GM18498 (cell line): Measurements from ENCODE around the gene SPPL3.
A peak's percentile ranks its signal among the peaks of the same experiment; 100 is the strongest.
"Not testable (repeated sequence)": the region's sequence is repeated elsewhere in the genome, so short reads cannot be mapped to it uniquely, and the experiment has no call there.

Experiments
- ATAC-seq: cut with Tn5 transposase; IDR thresholded peaks from one replicate; pipeline ENCODE4 v1.9.1; 2021; ENCODE audit warnings: mild to moderate bottlenecking, moderate library complexity; ENCODE audit not compliant: unreplicated experiment

Gene SPPL3

DNA sequence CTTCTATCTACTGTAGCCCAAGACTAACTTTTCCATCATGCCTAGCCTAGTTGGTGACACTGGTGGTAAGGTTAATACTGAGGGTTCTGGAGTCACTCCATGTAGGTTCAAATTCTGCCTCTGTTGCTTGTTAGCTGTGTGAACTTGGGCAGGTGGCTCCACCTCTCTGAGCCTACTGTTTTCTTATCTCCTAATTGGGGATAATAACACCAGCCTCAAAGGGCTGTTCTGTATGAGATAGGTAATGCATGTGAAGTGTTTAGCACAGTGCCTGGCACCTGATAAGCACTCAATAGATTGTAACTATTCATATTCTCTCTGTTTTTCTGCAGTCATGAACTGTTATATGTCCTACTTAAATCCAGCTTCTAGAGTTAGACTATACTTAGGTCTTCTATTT lies 17.5 kb upstream of the SPPL3 start:
- ATAC-seq: no peak

DNA sequence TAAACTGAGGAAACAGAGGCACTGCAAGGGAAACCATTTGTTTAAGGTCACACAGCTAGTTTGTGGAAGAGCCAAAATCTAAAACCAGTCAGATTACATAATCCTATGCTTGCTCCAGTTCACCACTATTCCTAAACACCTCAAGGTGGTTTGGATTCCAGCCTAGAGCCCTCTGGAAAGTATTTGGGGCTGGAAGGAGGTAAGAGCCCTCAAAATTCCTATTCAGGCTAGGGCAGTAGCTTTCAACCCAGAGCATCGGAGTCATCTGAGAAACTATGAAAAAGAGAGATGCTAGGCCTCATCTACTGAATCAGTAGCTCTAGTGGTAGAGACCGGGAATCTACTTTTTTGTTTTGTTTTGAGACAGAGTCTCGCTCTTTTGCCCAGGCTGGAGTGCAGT lies 16.0 kb upstream of the SPPL3 start:
- ATAC-seq: no peak

DNA sequence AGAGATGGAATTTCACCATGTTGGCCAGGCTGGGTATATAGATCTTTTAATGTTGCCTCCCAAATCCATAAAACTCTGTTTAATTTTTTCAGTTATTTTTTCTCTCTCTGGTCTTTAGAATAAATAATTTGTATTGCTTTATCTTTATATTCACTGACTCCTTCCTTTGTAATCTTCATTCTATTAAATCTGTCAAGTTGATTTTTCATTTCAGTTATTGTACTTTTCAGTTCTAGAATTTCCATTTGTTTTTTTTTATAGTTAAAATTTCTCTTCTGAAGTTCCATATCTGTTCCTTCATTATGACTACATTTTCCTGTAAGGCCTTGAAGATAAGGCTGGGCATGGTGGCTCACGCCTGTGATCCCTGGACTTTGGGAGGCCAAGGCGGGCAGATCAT lies 13.6 kb upstream of the SPPL3 start:
- no peak for ATAC-seq

DNA sequence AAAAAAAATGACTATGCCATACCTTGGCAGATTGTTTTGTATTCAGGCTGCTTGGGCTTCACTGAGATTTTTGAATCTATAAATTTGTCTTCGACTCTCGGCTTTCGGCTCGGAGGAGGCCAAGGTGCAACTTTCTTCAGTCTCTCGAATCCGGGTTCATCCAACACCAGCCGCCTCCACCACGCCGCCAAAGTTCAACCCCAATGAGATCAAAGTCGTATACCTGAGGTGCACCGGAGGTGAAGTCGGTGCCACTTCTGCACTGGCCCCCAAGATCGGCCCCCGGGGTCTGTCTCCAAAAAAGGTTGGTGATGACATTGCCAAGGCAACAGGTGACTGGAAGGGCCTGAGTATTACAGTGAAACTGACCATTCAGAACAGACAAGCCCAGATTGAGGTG lies 12.4 kb upstream of the SPPL3 start:
- ATAC-seq: no peak

DNA sequence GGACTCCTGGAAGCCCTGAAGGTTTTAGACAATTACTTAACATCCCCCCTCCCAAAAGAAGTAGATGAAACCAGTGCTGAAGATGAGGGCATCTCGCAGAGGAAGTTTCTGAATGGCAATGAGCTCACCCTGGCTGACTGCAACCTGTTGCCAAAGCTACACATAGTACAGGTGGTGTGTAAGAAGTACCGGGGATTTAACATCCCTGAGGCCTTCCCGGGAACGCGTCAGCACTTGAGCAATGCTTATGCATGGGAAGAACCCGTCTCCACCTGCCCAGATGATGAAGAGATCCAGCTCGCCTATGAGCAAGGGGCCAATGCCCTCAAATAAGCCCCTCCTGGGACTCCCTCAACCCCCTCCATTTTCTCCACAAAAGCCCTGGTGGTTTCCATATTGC lies 10.6 kb upstream of the SPPL3 start:
- no peak for ATAC-seq

DNA sequence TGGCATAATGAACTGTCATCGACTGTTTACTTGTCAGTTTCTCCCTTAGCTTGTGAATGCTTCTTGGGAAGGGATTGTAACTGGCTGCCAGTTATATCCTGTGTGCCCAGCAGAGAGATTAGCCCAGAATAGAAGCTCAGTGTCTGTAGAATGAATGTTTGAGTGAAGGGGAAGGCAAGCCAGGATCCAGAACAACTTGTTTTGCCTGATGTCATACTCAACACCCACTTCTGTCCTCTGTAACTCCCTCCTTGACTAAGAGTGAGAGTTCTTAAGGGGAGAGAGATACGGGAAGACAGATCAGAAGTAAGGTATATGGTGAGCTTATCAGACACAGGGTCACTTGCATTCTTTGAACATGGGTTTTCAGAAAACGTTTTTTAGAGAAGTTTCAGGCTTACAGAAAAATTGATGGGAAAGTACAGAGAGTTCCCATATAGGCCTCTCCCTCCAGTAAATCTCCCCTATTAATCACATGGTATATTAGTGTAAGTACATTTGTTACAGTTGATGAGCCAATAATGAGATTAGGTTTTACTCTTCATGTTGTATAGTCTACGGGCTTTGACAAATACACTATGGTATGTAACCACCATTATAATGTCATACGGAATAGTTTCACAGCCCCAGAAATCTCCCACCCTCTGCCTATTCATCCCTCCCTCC lies 5.6 kb upstream of the SPPL3 start:
- no peak for ATAC-seq

DNA sequence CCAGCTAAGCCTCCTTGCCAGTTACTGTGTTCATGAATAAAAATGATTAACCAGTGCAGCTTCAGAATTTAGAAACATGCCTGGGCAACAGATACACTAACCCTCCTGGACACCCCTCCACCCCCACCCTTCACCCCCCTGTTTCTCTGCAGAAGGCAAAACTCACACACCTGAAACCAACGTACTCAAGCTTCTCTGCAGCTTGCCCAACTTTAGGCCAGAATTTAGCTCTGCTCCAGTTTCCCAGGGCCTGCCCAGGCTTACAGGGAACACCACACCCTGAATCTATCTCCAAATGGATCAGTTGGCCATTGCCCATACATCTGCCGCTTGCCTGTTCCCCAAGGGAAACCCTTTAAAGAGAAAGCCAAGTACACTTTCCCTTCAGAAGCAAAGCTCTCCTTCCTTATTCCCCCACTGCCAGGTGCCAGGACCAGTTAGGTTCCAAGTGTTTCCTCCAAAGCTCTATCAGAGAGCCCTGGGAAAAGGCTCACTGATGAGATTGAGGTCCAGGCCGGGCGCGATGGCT lies 1.8 kb upstream of the SPPL3 start:
- ATAC-seq: no peak

DNA sequence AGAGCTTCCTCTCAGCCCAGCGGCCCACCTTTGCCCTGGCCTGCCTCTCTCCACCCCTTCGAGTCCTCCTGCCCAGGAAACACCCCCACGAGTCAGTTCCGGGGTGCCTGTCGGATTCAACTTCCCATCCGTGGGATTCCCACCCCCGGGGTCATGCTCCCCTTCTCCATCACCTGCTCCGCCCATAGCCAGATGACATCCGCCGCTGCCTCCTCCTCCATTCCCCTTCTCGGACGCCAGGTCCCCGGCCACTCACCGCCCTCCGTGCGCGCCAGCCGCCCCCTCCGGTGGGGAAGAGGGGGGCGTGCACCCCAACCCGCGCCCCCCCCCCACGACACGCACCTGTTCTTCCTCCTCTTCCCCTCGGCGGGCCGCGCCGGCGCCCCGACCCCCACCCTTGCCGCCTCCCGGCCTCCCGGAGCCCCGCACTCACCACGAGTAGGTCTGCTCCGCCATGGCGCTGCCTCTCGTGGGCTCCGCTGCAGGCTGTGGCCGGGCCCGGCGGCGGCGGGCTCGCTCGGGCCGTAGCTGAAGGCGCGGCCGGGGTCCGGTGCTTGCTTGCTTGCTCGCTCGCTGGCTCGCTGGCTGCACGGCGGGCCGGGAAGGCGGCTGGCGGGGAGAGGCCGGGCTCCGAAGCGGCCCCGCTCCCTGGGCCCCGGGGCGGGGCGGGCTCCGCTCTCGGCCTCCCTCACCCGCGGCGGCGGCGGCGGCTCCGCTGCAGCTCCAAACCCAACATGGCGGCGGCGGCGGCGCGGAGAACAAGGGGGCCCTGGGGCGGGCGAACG lies 554 bp downstream of the SPPL3 start:
- peak; percentile 48 for ATAC-seq

DNA sequence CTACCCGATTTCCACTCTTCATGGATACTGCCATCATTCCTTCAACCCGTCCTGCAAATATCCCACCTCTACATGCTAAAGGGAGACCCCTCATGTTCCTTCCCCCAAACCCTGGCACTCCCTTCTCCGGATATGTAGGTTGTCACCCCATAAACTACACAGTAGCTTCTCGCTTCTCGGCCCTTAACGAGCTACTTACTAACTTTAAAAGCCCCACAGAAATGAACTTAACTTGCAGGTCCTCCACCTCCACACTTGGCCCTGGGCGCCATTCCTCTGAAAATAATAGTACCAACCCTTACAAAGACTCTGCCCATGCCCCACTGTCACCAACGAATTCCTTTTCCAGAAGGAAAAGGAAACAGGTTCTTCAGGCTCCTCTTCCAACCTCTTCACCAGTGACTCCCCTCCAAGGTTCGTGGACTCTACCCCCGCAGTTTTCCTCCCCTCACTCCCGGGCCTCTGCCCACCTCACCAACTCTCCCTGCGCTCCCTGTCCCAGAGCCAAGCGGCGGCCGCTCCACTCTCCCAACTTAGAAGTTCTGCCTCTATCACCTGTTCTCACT lies 1.2 kb downstream of the SPPL3 start:
- ATAC-seq: no peak

DNA sequence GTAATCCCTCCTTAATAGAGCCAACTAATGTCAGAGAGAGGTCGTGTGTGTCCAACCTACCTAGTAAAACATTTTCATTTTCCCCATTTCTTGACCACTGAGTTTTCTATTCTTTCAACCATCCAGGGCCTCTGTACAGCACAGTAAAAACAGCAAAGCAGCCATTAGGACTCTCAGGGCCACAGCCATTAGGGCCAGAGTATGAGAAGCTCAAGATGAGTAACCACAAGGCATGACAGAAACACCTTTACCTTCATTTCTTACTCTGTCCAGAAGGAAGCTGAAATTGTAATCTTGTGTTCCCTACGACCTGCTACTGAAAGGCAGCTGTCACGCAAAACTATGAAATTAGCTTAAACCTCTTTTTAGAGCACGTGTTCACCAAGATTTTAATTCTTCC lies 2.3 kb downstream of the SPPL3 start:
- no peak for ATAC-seq

DNA sequence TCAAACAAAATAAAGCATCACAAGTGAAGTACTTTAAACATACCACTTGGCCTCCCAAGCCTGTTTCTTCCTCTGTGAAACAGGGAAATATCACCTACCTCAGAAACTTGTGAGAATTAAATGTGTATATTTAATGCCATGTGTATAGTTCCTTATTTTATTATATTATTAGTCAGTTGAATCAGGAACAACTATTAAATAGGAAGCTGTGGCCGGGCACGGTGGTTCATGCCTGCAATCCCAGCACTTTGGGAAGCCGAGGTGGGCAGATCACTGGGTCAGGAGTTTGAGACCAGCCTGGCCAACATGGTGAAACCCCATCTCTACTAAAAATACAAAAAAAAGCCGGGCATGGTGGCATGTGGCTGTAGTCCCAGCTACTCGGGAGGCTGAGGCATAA lies 3.1 kb downstream of the SPPL3 start:
- ATAC-seq: not testable (repeated sequence)

DNA sequence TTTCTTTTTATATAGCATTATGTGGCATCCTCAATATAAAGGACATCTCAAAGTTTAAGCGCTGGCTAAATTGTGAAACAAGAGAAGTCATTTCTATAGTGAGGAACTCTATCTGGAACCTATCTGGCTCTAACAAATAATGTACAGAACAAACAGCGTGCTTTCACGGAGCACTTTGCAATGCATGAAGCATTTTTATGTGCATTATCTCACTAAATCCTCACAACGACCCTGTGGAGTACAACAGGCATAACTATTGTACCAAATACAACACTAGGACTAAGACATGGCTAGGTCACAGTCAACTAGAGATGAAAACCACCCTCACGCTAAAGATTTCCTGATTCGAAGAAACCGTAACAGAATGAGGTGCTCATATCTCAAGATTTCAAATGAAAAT lies 8.6 kb downstream of the SPPL3 start:
- ATAC-seq: no peak

DNA sequence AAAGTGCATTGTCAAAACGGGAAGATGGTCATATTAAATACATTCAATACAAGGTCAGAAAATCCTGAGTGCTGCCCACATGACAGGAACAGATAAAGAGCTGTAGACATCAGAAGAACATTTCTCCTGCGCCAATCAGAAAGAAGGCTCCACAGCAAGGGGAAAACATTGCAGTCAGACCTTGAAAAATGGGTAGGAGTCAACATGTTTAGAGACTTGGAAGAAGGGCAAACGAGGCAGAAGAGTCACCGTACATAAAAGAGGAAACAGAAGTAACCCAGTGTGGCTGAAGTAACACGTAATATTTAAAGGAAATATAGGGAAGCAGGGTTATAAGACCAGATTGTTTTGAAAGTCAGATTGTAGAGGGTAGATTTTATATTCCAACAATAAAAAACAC lies 11.9 kb downstream of the SPPL3 start:
- no peak for ATAC-seq

DNA sequence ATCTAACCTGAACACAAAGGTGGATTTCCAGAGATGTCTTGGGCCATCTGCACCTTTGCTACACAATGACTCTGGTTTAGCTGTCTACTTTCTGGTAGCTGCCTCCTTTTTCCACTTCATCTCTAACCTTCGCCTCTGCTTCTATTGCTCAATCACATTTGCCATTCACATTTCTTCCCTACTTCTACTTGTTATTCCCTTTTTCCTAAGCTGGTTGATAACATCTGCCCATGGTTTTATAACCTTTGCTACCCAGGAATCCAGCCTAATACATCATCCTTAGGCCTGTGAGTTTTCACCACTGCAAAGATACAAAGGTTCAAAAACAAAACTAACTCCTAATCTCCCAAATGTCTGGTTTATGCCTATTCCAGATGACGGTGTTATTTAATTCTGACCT lies 13.2 kb downstream of the SPPL3 start:
- ATAC-seq: no peak

DNA sequence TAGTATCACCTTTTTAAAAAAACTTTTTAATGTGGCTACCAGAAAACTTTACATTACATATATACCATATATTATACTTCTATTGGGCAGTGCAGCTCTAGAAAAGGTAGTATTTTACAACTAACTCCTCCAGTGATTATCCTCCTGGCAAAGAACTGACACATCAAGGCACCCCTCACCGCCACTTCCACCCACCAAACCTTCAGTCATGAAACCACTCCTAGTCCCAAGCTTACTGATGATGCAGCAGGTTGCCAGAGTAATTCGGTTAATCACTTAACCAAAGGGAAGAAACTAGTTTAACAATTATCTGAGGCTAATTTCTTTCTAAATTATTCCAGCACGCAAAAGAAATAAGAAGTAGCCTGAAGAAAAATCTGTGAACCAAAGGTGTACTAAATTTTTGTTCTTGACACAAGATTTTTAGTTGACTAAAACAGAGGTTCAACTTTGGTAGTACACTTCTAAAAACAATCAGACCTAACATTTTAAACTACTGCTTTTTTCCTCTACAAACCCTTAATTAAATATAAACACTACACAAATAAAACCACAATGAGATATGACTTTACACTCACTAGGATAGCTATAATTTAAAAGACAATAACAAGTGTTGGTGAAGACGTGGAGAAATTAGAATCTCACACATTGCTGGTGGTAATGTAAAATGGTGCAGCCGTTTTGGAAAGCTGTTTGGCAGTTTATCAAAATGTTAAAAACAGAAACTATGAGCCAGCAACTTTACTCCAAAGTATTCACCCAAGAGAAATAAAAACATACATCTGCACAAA lies 16.7 kb downstream of the SPPL3 start:
- no peak for ATAC-seq

DNA sequence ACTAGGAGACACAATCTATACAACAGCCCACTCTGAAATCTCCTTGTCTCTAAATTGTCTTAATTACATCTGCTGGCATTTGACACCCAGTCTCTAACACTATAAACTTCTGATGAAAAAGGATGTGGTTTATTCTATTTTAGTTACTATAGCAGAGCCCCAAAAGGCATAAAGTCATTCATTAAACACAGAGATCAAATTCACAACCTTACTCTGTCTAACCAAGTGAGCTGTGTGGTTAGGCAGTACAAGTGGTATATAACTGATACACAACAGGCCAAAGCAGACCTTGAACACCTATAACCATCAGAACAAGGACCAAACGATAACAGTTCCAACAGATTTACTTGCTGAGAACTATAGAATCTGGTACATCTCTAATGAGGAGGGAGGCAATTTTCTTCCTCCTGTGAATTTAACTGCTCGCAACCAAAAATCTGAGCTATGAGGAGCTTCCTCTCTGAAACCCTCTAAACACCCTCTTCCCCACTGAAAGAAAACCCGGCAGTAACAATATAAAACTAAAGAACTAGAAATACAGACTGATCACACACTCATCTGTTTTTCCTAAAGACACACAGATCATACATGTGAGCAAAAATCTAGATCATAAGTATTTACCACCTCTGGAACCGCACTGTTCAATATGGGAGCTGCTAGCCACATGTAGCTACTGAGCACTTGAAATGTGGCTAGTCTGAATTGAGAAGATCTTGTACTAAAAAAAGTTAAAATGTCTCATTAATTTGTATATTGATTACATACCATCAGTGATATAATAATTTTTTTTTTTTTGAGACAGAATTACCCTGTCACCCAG lies 17.7 kb downstream of the SPPL3 start:
- ATAC-seq: peak; percentile 81

DNA sequence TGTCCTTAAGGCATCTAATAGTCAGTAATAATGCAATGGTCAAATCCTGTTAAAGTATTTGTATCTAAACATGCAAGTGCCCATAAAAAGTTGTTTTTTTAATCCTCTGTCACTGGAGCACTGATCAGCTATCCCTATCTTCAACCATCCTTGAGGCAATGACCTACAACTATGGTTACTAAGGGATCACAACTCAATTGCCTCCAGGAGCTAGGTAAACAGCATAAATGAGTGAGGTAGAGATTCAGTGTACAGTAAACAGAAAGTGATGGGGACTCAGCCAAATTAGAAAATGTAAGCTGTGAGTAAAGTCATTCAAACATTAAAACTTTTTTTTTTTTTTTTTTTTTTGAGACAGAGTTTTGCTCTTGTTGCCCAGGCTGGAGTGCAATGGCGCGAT lies 18.6 kb downstream of the SPPL3 start:
- no peak for ATAC-seq

DNA sequence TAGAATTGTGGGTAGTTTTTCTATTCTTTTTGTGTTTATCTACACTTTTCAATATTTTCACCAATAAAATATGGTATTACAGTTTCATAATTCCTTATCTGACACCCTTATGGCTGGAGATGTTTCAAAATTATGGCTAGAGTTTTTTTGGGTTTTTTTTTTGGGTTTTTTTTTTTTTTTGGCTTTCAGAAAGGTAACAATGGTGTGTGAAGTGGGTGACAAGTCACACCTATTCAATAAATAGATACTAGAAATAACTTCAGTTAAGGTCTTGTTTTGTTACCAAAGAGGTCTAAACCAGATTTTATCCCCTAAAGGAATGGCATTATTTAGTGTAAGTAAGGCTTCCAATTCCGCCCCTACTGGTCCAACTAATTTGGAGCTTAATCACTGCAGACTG lies 19.5 kb downstream of the SPPL3 start:
- no peak for ATAC-seq

DNA sequence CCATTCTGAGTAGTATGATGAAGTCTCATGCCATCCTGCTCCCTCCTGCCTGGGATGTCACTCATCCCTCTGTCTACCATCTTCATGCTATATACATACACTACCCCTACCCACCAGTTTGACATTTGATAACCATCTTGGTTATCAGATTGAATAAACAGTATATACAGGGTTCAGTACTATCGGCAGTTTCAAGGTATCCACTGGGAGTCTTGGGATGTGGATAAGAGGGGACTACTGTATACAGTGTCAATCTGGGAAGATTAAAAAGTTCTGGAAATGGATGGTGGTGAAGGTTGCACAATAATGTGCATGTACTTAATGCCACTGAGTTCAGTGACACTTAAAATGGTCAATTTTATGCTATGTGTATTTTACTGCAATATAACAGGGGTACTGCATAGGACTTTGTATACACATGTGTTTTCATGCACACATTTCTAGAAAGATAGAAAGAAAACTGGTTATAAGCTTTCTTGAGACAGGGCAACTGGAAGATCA lies 22.1 kb downstream of the SPPL3 start:
- ATAC-seq: no peak

DNA sequence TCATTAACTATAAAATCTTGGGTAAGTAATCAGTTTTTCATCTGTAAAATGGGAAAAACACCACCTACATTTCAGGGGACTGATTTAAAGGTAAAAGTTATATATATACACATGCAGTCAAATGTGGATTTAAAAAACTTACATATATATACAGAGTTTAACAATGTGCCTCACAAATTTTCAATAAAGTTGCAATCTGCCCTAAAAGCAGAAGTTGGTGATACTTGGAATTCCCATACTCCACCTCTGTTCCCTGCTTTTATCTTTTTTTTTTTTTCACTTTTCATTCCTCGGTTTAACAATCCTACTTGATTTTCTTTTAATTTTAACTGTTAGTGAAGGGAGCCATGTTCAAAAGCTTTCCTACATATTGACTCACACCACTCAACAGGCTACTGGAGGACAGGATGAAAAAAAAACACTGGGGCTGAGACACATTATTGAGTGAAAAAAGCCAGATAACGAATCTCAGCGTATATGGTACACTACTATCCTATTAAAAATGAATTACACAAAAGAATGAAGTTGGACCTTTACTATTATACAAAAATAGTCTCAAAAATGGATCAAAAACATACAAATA lies 24.3 kb downstream of the SPPL3 start:
- ATAC-seq: no peak
